GM18909 (cell line): ENCODE results near the gene PRELID3B.

Experiments used
- ATAC-seq: cut with Tn5 transposase; IDR thresholded peaks from one replicate; pipeline ENCODE4 v1.9.1; 2021; ENCODE audit warnings: mild to moderate bottlenecking; ENCODE audit not compliant: unreplicated experiment, poor library complexity

PRELID3B gene

DNA sequence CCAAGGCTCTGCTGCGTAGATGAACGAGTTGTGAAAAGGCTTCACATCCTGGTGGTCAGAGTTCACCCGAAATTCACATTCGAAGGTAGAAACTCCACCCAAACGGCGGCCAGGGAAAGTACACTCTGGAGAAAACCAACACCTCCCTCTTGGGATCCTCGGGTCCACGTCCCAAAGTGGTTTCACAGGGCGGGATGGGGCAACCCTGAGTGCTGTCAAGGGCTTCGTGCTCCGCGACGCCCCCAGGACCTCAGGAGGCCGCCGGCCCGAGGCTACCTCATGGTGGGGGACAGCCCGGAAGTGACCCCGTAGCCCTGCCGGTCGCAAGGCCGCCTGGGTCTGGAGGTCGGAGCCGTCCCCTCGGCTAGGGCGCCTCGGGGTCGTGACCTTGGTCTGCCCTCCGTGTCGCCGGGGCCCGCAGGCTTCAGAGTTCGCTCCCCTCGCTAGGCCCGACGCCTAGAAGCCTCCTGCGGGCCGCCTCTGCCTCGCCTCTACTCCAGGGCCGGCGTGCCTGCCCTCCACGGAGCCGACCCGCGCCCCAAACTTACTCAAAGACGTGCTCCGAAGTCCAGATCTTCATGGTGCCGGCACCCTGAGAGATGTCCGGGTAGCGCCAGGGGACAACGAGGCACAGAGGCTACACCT, at the start of gene PRELID3B:
Gene PRELID3B, minus strand, starts transcription at position 636 of the 645 bp plus-strand sequence. Its CDS starts 56 bp downstream, at position 580.
- peak; percentile 34 for ATAC-seq

DNA sequence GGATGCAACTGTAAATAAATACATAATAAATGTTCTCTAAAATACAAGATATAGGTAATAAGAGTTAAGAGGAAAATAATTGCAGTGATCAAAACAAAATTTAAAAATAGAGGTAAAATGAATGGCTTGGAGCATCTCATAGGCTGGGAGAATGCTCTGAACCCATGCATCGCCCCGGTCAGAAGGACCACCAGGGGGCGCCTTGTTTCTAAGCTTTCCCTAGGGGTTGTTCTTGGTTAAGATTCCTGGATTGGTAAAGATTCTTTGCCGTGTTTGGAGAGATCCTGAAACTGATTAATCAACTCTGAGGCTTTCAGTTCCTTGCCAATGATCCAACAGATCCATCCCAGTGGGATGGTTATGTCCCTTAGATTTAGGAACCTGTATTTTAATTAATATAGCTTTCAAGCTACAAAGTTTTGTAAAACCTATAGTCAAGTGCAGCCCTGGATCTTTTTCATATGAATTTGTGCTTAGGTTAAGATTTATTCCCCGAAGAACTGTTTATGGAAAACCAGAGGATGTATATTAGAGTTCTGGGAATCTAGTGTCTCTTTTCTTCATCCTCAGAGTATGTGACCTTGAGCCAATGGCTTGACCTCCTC, 45.3 kb upstream of the PRELID3B start:
- ATAC-seq = no peak

DNA sequence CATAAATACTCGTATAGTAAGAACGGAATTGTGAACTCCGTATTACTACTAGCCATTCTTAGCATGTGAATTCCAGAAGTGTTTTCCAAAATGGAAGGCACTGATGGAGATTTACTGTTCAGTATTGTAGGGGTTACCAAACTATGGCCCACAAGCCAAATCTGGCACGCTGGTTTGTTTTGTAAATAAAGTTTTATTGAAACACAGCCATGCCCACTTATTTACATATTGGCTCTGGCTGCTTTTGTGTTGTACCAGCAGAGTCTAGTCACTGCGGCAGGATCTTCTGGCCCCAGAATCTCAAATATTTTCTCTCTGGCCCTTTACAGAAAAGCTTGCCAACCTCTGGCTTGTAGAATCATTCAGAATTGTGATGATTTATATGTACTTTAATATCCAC, 44.3 kb upstream of the PRELID3B start:
- no peak for ATAC-seq

DNA sequence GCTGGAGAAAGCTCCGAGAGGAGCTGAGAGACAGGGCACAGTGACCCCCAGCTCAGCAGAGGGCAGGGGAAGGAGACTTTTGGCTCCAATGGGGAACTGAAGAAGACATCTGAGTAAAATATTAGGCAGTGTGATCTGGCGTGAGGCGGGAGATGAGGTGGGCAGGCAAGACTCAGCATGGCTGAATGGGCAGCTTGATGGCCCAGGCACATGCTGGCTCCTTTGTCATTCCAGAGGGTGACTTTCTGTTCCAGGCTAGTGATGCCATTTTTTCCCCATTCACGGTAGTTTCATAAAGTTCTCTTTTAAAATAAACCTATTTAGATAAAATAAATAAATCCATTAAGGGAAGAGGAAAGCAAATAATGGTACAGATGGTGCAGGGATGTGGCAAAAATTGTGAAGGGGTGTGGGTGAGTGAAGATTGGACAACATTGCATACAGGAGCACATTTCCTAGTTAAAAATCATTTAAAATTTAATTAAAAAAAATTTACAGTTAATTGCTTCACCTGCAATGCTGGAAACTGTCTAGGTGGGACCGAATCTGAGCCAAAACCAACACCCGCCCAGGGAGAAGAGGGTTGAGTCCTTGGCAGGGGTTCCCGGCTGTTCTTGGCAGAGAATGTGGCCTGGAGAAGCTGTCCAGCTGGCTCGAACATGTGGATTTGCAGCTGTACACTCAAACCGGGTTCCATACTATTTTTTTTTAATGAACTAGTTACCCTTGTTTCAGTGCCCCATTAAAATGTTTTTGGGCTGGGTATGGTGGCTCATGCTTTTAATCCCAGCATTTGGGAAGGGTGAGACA, 41.7 kb upstream of the PRELID3B start:
- no peak for ATAC-seq

DNA sequence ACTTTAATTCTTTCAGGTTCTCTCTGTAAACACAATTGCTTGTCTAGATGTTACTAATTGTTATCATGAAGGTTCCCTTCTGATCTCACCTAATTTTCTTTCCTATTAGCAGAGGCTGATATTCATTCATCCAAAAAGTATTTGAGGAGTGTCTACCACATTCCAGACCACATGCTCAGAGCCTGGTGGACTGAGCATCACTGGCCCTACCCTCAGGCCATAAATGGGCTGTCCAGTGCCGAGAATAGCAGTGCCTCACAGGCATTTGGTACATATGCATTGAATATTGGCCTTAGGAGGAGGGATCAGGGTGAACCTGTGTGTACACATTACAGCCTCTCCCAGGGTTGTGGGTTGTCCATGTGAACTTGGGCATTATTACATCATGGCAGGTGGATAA, 40.4 kb upstream of the PRELID3B start:
- no peak for ATAC-seq

DNA sequence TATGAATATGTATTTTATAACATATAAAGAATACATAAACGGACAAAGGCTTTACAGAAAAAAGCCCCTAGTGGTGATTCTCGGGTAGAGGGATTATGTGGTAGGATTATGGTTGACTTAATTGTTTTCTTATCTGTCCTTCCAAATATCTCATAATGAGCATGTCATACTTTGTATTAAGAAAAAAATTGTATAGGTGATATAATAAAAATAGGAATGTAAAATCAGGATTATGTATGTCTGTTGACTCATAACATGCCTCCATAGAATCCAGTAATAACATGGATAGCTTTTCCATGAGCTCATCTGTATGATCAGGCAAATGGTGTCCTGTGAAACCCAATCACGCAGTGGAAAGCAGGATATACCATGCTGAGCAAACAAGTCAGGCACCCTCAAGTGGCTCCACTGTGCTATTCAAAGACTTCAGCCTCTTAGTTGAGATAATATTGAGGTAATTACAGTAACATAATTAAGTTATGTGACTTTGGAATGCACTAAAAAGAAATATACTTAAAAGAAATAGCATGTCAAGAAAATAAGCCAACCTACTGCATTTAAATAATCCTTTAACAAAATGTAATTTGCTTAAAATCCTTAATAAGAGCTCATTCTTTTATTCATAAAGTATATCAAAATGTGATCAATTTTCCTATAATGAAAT, 39.6 kb upstream of the PRELID3B start:
- no peak for ATAC-seq

DNA sequence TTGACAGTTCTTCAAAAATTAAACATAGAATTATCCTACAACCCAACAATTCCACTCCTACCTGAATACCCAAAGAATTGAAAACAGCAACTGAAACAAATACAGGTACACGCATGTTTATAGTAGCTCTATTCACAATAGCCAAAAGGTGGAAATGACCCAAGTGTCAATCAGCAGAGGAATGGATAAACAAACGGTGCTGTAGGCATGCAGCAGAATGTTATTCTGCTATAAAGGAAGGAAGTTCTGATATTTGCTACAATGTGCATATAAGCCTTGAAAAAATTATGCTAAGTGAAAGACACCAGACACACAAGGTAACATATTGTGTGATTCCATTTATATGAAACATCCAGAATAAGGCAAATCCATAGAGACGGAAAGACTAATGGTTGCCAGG, 38.5 kb upstream of the PRELID3B start:
- no peak for ATAC-seq

DNA sequence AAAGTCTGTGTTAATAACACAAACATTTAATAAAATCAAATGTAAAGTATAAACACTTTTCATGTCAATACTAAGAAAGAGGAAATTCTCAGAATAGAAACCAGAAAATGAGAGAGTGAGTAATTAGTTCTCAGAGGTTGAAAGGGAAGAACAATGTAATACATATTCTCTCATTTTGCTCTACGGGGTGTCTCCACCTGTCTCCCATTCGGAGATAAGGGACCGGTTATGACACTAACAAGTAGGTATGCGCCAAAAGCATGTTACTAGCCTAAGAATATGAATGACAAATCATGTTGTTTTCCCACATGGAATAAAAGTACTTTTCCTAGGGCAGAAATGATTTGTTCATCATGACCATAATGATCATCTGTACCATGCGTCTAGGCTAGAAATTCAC, 35.6 kb upstream of the PRELID3B start:
- ATAC-seq = no peak

DNA sequence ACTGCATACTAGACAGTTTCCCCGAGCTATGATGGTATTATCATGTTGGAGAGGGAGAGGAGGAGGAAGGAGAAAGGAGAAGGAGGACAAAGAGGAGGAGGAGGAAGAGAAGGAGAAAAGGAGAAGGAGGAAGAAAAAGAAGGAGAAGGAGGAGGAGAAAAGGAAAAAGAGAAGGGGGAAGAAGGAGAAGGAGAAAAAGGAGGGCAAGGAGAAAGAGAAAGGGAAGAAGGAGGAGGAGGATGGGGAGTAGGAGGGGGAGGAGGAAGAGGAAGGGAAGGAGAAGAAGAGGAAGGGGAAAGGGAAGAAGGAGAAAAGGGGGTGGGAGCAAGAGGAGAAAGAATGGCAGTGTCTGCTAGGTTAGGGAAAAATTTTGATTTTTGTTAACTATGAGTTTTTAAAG, 35.1 kb upstream of the PRELID3B start:
- no peak for ATAC-seq

DNA sequence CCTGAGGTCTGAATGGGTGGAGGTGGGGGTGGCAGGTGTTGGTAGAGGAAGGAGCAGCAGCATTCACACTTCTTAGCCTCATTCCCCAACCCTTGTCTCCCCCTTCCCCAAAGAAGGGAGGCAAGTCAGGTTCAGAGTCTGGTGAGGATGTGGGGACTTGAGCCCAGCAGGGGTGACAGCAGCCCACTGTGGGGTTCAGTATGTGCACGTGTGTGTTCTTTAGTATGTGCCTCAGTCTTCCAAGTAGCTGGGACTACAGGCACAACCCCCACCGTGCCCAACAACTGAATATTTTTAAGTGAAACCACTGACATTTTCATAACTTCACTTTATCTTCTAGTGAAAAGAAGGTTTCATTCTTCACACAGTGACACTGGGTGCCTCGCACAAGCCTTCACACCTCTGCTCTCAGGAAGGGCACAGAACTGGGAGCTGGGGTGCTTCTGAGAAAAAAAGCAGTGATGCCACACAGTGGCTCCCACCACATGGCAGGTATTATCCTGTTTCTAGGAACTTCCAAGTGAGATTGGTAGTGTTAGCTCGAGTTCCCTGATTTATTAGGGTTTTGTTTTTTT, 33.4 kb upstream of the PRELID3B start:
- no peak for ATAC-seq

DNA sequence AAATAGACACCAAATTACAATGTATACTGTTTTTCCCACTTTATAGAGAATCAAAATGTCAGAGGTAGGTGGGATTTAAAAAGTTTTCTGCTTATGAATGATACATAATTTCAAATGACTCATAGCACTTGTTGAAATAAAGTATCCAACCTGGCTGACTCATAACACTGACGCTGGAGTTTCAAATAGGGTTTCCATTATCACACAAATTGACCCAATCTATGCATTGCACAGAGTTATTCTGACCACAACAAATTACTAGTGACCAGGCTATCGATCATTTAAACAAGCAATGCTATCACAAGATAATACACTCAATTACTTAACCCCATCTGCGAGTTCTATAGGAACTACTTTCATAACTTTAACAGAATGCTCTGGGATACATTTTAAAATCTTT, 31.9 kb upstream of the PRELID3B start:
- ATAC-seq = no peak

DNA sequence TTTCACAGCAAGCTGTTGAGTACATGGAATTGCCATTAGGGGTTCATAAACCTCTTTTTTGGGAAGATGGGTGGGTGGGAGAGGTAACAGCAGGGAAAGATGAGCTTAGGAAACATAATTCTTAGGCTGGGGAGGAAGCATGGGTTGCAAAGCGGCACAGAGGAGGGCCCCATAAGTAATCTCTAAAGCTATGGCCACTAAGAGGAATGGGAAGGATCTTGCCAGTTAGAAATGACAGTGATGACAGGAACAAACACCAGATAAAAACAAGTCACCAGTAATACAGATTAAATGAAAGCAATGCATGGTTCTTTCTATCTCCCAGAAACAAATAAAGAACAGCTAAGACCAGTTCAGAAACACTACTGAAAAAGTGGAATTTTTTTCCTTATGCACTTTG, 31.0 kb upstream of the PRELID3B start:
- no peak for ATAC-seq

DNA sequence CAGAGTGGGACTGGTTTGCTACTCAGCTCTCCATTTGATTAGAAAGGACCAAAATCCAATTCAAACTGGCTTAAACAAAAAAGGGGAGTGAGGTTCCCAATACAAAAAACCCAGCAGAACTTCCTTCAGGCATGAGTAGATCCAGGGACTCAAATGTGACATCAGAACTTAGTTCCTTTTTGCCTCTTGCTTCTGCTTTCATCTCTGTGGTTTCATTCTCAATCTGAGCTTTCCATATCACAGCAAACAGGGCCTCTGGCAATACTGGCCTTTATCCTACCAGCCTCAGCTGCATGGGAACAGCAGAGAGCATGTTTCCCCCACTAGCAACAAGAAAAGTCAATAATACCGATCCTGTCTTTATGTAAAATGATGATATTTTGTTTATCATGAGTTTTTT, 28.6 kb upstream of the PRELID3B start:
- no peak for ATAC-seq

DNA sequence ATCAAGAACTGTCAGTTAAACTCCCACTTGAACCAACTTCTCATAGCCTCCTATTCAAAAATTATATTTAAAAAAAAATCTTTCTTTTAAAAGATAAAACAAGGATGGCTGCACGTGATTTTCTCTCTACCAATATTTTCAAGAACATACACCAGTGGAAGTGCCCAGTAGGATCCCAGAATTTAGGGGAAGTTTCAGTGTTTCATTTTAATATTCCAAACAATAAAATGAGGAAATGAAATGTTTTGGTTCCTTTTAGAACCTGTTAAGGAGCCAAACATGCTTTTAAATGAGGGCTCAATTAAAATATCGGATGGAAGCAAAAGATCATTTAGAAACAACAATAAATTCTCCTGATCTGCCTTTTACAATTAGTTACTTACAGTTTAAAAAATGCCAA, 26.4 kb upstream of the PRELID3B start:
- no peak for ATAC-seq

DNA sequence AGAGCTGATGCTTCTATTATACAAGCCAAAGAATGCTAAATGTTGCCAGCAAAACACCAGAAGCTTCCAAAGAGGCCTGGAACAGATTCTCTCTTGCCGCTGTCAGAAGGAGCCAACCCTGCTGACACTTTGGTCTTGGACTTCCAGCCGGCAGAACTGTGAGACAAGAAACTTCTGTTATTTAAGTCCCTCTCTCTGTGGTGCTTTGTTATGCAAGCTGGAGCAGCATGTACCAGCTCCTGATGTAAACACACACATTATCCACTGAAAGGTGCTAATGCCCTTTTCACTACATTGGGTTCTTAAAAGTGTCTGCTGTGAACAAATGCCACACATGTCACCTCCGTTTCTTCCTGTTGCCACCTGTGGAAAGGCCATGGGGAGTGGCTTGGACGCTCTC, 25.9 kb upstream of the PRELID3B start:
- ATAC-seq = no peak

DNA sequence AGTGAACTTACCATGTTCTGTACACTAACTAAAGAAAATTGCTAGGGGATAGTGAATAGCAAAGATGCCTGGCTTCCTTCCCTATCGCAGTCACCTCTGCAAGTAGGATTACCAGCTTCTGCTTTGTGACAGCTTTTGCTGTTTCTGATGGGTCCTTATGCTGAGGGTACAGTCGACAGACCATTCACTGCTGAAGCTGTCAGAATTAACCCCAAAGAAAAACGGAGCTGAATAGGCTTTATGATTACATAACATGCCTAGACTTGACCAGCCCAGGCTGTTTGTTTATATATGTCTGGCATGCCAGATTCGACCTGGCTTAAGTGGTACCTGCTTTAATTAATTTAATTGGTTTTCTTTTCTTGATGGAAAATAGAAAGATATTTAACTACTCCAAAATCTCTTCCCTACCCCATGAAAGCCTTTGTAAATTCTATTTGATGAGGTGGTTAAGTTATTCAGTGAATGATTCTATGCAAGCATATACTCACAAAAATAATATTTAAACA, 21.7 kb upstream of the PRELID3B start:
- ATAC-seq = no peak

DNA sequence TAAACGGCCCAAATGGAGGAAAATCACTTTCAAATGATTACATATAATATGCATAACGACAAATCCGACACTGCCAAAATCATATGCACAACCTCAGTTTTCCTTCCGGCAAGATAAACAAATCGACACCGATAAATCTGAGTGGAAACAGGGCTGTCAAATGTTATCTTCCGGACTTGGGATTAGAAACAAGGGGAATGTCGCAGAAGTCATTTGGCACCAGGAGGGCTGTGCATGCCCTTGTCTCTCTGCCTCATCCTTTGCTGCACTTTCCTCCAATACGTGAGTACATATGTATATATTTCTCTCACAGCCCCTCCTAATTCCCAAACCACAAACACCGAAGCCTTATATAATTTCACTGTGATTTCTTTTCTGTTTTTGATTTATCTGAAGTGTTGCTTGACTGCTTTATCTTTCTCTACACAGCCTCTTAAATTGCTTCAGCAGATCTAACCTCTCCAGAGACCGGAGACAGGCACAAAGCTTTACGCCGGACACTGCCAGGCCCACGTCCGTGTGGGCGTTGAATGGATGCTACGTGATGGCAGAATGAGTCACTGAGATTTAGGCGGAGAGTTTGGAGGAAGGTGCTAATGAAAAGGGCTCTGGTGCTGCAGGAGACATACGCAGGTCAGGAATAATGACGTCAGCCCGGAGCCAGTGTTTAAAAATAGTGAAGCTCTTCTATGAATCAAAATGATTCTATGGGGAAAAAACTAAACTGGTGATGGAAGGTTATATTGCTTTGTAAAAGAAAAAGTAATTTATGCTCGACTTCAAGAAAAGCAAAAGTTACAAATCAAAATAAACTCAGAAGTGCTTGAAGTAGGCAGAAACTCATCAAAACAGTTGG, 21.0 kb upstream of the PRELID3B start:
- no peak for ATAC-seq

DNA sequence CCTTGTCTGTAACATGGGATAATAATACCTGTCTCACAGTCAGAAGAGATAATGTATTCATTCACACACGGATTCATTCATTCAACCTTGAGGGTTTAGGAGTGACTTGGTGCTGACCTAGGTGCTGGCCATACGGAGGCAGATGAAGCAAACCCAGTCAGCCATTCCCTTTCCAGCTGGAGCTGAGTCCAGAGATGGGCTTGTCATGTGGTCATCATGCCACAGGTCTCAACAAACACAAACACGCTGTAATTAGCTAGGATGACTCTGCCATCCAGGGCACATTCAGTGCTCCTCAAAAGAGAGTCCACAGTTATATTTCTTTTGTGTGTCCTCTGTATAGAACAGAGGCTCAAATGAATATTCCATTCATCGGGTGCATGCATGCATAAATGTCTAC, 19.5 kb upstream of the PRELID3B start:
- no peak for ATAC-seq

DNA sequence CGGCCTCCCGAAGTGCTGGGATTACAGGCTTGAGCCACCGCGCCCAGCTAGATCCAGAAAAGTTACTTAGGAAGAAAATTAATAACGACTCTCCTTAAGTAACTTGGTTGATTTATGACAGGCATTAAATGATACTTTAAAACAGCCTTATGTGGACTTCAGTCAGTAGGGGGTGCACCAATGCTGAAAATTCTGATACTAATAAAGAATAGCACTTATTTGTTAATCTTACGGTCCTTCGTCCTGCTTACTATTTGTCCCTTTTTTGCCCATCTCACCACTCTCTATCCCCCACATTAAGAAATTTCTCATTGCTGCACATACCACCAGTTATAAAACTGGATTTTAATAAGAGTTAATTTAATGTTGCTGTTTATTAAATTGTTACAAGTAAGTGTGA, 12.7 kb upstream of the PRELID3B start:
- no peak for ATAC-seq
